ENCODE results near the gene AADACL4.

AADACL4 gene

GRCh38 chr1:12614402-12615158 is 29.3 kb upstream of the AADACL4 start:
- no peak for DNase-seq

GRCh38 chr1:12615159-12615864 is 28.6 kb upstream of the AADACL4 start:
- no peak for DNase-seq

GRCh38 chr1:12615865-12616708 is 27.8 kb upstream of the AADACL4 start:
- DNase-seq, result no peak

GRCh38 chr1:12616709-12617373 is 27.0 kb upstream of the AADACL4 start:
- no peak for DNase-seq

- no peak for DNase-seq
These were observed 26.4 kb upstream of the AADACL4 start for GRCh38 chr1:12617511-12617900.

- DNase-seq, result peak; percentile 72
These were observed 25.8 kb upstream of the AADACL4 start, which contains the start of gene DHRS3 for GRCh38 chr1:12617901-12618660. Gene DHRS3, minus strand, starts transcription at chr1:12618210. Its CDS starts 862 bp downstream, at chr1:12617348.

GRCh38 chr1:12618661-12618964 is 25.3 kb upstream of the AADACL4 start:
- DNase-seq, result no peak

- peak; percentile 46 for DNase-seq
These were observed 24.7 kb upstream of the AADACL4 start for GRCh38 chr1:12618965-12619791.

- peak; percentile 66 for DNase-seq
These were observed 23.9 kb upstream of the AADACL4 start for GRCh38 chr1:12619792-12620487.

- DNase-seq, result peak; percentile 49
These were observed 23.4 kb upstream of the AADACL4 start for GRCh38 chr1:12620488-12620865.

- DNase-seq, result no peak
These were observed 23.0 kb upstream of the AADACL4 start for GRCh38 chr1:12620931-12621330.

- DNase-seq, result no peak
These were observed 22.2 kb upstream of the AADACL4 start for GRCh38 chr1:12621346-12622335.

- DNase-seq, result no peak
These were observed 21.4 kb upstream of the AADACL4 start for GRCh38 chr1:12622506-12622905.

- DNase-seq, result no peak
These were observed 18.6 kb upstream of the AADACL4 start for GRCh38 chr1:12625276-12625675.

- DNase-seq, result no peak
These were observed 17.0 kb upstream of the AADACL4 start for GRCh38 chr1:12626888-12627287.

- DNase-seq, result no peak
These were observed 16.6 kb upstream of the AADACL4 start for GRCh38 chr1:12627296-12627695.

GRCh38 chr1:12629511-12629956 is 14.4 kb upstream of the AADACL4 start:
- DNase-seq, result no peak

GRCh38 chr1:12629985-12630760 is 13.7 kb upstream of the AADACL4 start:
- no peak for DNase-seq
